Measurements from ENCODE around the gene MRPS2. TPM values are rescaled to one million over a fixed set of nuclear protein-coding genes. Genes with fewer than 3 reads are reported as not detected.

The MRPS2 gene
- polyA plus RNA-seq, 2 of the 4 experiments (the other 2 are of a cell fraction): 66.9 to 90.1 TPM

GRCh38 chr9:135514342-135515082 is 14.0 kb downstream of the MRPS2 start:
- ChIA-PET CTCF (interaction anchor here (1.3 kb wide), 1 partner anchor 10 kb away, joined by 10 read pairs; no protein-coding TSS in a partner anchor), POLR2A (no interaction called here)
- no peak overlapping the region for H3K4me2 ChIP-seq
- no peaks in the 10 kb centered on the region for H3K4me1 ChIP-seq
- no peaks in the 10 kb centered on the region for H3K9me3 ChIP-seq
- DNase-seq (ENCODE audit: low read depth in 1 of 2, low spot score in 1 of 2) (no peak), FAIRE-seq (no peak), ATAC-seq (no peak)
- WGBS (ENCODE audit: missing lambda C conversion rate): 54% methylated on average over 13 of the region's 17 CpGs
- no peak overlapping the region for H3K4me3 ChIP-seq
- H3K27ac ChIP-seq: no peak overlapping the region
- TF ChIP-seq KDM5A (IDR thresholded peaks at IDR 0.05) (no peak), HOXB5 (CRISPR knock-in tag; IDR thresholded peaks at IDR 0.05) (no peak), ZSCAN20 (CRISPR knock-in tag; IDR thresholded peaks at IDR 0.05) (no peak), SMC3 (IDR thresholded peaks at IDR 0.05) (no peak), CBX2 (IDR thresholded peaks at IDR 0.05; ENCODE audit: borderline replicate concordance, low read depth) (no peak), CBX8 (IDR thresholded peaks at IDR 0.05) (no peak), KDM1A (IDR thresholded peaks at IDR 0.05; ENCODE audit: low read depth) (no peak), RAD21 (conservative IDR thresholded peaks at IDR 0.05 in 1 of 2, IDR thresholded peaks at IDR 0.05 in 1 of 2) (no peak), EHMT2 (IDR thresholded peaks at IDR 0.05; ENCODE audit: low read depth) (no peak), HOXB13 (CRISPR knock-in tag; IDR thresholded peaks at IDR 0.05; ENCODE audit: low read depth) (no peak)

GRCh38 chr9:135515083-135515951 is 14.8 kb downstream of the MRPS2 start:
- ATAC-seq (no peak), DNase-seq (ENCODE audit: low read depth in 1 of 2, low spot score in 1 of 2) (no peak), FAIRE-seq (no peak)
- ChIA-PET POLR2A (no interaction called here), CTCF (interaction anchor here (1.3 kb wide), 1 partner anchor 10 kb away, joined by 10 read pairs; no protein-coding TSS in a partner anchor)
- H3K27ac ChIP-seq: no peak overlapping the region
- H3K4me3 ChIP-seq: no peak overlapping the region
- no peak overlapping the region for H3K4me2 ChIP-seq
- 74% methylated on average over 23 of the region's 31 CpGs for WGBS (ENCODE audit: missing lambda C conversion rate)
- H3K4me1 ChIP-seq: no peaks in the 10 kb centered on the region
- TF ChIP-seq PBX3 (IDR thresholded peaks at IDR 0.05) (no peak), MAFK (IDR thresholded peaks at IDR 0.05; ENCODE audit: partially characterized antibody) (no peak), SMC3 (IDR thresholded peaks at IDR 0.05) (no peak), JUN (IDR thresholded peaks at IDR 0.05) (no peak), BCL3 (IDR thresholded peaks at IDR 0.05) (no peak), SREBF2 (IDR thresholded peaks at IDR 0.05) (no peak), BHLHE40 (IDR thresholded peaks at IDR 0.05; ENCODE audit: low read depth, low read length) (no peak), HMGXB4 (CRISPR knock-in tag; IDR thresholded peaks at IDR 0.05; ENCODE audit: borderline replicate concordance) (no peak), ZNF302 (CRISPR knock-in tag; IDR thresholded peaks at IDR 0.05) (no peak), CTCF (IDR thresholded peaks at IDR 0.05) (no peak), ATOH8 (CRISPR knock-in tag; IDR thresholded peaks at IDR 0.05; ENCODE audit: low read depth) (no peak), HOXB13 (CRISPR knock-in tag; IDR thresholded peaks at IDR 0.05; ENCODE audit: low read depth) (no peak), FOSL2 (IDR thresholded peaks at IDR 0.05) (no peak), FOSL2 (CRISPR knock-in tag; IDR thresholded peaks at IDR 0.05) (no peak), HEYL (CRISPR knock-in tag; IDR thresholded peaks at IDR 0.05) (no peak), CEBPB (IDR thresholded peaks at IDR 0.05) (no peak), RARB (CRISPR knock-in tag; IDR thresholded peaks at IDR 0.05) (no peak), CHD4 (IDR thresholded peaks at IDR 0.05; ENCODE audit: borderline replicate concordance) (no peak), USF2 (IDR thresholded peaks at IDR 0.05) (no peak), HOXB5 (CRISPR knock-in tag; IDR thresholded peaks at IDR 0.05) (no peak), POLR2AphosphoS2 (conservative IDR thresholded peaks at IDR 0.05; ENCODE audit: low read length) (no peak)
- no peaks in the 10 kb centered on the region for H3K9me3 ChIP-seq

Data from A549 (cell line).